WI38 (cell line): ENCODE results near the gene ZNF563.
A peak's percentile ranks its signal among the peaks of the same experiment; 100 is the strongest.
"Not testable (repeated sequence)": the region's sequence is repeated elsewhere in the genome, so short reads cannot be mapped to it uniquely, and the experiment has no call there.

Experiments
- H3K4me3 ChIP-seq: 2 replicates; pipeline ENCODE4 v1.5.1; 2011; ENCODE audit warnings: low read depth, mild to moderate bottlenecking, control low read depth, low read length
- TF ChIP-seq, protein P1 (sequence below): IDR thresholded peaks from 2 replicates; pipeline ENCODE4 v1.5.1; 2012; ENCODE audit warnings: low read depth, mild to moderate bottlenecking, control low read depth, low read length

ZNF563 gene

DNA sequence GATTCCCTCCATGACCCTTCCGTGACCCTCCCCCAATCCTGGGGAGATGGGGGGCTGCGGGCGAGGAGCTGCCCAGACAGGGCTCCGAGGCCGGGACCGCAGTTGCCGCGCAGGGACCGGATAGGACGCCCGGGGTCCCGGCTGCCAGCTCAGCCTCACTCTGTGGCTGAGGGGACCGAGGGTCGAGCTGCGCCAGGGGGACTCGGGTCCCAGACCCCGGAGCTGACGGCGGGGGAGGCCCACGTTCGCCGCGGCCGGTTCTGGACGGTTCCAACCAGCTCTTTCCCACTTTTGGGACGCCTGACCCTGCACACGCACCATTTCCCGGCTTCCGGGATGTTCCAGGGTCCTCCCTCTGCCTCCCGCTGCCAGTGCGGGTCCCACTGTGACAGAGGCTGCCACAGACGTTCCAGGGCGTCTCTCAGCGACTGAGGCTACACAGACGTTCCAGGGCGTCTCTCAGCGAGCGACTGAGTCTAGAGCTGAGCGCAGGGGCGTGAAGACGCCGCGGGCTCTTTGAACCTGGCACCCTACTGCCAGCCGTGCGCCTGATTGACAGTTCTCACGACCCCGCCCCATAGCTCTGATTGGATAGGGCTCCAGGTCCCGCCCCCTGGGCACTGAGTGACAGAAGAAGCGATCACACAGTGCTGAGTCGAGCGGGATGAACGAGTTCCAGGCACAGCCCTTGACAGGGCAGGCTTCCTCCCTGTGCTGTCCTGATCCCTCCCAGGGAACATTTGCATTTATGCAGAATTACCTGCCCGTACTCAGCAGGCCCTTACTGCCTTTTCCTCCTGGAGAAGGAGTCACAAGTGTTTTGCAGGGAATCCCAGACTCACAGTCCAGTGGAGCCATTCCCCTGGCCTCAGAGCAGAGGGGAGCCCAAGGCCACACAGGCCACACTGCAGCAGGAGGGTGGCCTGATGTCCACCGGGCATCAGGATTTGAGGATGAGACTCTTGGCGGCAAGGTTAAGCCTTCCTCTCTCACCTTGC, at the start of gene ZNF563:
TSS of gene ZNF563 (minus strand) at position 472 of the 998 bp plus-strand sequence. CDS start at position 321, 151 bp downstream.
- TF ChIP-seq, protein P1, sequence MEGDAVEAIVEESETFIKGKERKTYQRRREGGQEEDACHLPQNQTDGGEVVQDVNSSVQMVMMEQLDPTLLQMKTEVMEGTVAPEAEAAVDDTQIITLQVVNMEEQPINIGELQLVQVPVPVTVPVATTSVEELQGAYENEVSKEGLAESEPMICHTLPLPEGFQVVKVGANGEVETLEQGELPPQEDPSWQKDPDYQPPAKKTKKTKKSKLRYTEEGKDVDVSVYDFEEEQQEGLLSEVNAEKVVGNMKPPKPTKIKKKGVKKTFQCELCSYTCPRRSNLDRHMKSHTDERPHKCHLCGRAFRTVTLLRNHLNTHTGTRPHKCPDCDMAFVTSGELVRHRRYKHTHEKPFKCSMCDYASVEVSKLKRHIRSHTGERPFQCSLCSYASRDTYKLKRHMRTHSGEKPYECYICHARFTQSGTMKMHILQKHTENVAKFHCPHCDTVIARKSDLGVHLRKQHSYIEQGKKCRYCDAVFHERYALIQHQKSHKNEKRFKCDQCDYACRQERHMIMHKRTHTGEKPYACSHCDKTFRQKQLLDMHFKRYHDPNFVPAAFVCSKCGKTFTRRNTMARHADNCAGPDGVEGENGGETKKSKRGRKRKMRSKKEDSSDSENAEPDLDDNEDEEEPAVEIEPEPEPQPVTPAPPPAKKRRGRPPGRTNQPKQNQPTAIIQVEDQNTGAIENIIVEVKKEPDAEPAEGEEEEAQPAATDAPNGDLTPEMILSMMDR = no peak
- H3K4me3 ChIP-seq = peak within 1 kb of the TSS; percentile 86

DNA sequence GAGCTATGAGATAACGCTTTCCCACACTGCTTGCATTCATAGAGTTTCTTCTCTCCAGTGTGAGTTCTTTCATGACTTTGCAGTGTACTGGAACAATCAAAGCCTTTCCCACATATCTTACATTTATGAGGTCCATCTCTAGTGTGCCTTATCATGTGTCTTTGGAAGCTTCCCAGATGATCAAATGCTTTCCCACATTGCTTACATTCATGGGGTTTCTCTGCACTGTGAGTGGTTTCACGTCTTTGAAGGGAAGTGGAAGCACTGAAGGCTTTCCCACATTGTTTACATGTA, 47.0 kb upstream of the ZNF563 start:
- TF ChIP-seq, protein P1 = no peak
- no peak overlapping the region for H3K4me3 ChIP-seq

DNA sequence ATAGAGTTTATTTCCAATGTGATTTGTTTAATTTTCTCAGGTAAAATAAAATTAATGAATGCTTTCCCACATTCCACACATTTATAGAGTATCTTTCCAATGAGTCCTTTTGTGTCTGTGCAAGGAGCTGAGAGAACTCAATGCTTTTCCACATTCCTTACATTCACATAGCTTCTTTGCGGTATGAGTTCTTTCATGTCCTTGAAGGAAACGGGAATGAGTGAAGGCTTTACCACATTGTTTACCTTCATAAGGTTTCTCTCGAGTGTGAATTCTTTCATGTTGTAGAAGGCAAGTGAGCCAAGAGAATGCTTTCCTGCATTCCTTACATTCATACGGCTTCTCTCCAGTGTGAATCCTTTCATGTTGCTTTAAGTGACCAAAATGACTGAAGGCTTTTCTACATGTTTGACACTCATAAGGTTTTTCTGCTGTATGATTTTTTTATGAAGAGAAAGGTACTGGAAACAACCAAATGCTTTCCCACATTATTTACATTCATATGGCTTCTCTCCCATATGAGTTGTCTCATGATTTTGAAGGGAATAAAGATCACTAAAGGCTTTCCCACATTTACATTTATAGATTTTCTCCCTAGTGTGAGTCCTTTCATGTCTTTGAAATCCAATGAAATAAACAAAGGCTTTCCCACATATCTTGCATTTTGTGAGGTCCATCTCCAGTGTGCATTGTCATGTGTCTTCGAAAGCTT, 46.5 kb upstream of the ZNF563 start:
- TF ChIP-seq, protein P1 = no peak
- no peak overlapping the region for H3K4me3 ChIP-seq

DNA sequence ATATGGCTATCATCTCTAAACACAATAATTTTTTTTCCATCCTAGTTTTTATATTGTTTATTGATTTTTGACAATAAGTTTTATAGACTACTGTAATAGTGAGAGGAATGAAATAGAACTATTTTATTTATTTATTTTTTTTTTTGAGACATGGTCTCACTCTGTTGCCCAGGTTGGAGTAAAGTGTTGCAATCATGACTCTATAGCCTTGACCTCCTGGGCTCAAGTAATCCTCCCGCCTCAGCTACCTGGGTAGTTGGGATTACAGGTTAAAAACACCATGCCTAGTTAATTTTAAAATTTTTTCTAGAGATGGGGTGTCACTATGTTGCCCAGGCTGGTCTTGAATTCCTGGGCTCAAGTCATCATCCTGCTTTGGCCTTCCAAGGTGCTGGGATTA, 40.6 kb upstream of the ZNF563 start:
- TF ChIP-seq, protein P1 = no peak

DNA sequence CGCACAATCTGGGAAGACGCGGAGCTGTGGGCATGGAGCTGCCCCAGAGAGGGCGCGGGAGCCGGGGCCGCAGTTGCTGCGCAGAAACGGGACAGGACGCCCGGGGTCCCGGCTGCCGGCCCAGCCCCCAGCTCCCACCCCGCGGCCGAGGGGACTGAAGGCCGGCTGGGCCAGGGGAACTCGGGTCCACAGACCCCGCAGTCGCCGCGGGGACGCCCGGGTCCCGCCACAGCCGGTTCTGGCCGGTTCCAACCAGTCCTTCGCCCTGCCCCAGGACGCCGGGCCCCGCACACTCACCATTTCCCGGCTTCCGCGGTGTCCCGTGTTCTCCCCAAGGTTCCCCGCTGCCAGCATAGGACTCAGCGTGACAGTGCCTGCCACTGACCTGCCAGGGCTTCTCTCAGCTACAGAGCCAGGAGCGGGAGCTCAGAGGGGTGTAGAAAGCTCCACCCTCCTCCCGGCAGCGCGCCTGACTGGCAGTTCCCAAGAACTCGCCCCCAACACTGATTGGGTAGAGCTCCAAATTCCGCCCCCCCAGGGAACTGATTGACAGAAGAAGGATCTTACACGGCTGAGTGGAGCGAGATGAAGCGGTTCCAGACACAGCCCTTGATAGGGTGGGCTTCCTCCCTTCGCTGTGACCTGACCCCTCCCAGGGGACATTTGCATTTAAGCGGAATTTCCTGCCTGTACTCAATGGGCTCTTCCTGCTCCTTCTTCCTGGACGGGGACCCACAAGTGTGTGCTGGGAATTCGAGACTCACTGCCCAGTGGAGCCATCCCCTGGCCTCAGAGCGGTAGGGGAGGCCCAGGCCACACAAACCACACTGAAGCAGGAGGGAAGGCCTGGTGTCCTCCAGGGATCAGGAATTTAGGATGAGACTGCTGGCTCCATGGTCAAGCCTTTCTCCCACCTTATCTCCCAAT, 32.1 kb upstream of the ZNF563 start, which contains the start of gene ZNF442:
TSS of gene ZNF442 (minus strand) at position 448 of the 927 bp plus-strand sequence. CDS start 2,052 bp downstream, outside the sequence.
- peak within 1 kb of the TSS; percentile 85 for H3K4me3 ChIP-seq
- TF ChIP-seq, protein P1 = peak; percentile 83

More for the DNA sequence above, 40.6 kb upstream of the ZNF563 start:
- H3K4me3 ChIP-seq = no peak overlapping the region

DNA sequence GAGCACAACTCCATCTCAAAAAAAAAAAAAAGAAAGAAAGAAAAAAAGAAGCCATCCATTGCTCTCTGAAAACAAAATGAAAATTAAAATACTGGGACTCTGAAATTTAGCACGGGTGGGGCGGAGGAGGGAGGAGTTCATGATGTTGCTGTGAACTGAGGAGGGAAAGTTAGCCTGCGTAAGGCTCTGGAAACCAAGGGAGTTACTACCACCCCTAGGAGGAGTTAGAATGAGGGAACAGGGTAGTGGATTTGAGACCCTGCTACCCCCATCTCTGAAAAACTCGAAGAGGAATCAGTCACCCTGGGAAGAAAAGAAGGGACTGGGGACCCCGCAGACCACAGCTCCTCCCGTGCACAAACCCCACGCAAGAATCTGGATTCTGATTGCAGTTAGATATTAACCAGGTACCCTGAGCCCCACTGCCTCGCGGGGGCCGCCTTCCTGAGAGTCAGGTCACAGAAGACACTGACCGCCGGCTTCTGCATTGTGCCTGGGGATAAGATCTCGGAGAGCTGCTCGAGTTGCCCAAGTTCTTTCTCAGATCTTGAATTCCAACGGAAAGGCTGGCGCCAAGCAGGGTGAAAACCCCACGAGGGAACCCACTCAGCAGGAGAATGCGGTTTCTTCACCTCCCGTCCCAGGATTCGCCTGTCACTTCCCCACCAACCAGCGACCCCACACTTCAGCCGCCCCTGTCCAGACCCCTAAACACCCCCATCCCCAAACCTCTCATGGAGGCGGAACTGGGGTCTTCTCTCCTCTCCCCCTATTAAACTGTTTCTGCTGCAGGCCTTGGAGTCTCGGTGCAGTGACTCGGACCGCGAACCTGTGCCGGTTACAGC, 31.2 kb upstream of the ZNF563 start:
- H3K4me3 ChIP-seq = peak overlapping the region; percentile 85
- TF ChIP-seq, protein P1 = no peak

DNA sequence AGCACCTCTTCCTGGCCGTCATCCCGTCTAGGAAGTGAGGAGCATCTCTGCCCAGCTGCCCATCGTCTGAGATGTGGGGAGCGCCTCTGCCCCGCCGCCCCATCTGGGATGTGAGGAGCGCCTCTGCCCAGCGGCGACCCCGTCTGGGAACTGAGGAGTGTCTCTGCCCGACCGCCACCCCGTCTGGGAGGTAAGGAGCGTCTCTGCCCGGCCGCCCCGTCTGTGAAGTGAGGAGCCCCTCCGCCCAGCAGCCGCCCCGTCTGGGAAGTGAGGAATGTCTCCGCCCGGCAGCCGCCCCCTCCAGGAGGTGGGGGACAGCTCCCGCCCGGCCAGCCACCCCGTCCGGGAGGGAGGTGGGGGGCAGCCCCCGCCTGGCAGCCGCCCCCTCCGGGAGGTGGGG, 28.8 kb upstream of the ZNF563 start:
- H3K4me3 ChIP-seq = not testable (repeated sequence)
